Stimulated activated CD4-positive, alpha-beta T cell treated with anti-CD3 and anti-CD28 coated beads, Interleukin-4, amount 100 ng/mL, for 4 hours (primary cell): ENCODE data around the gene TMEM91.
"Not testable (repeated sequence)": the region's sequence is repeated elsewhere in the genome, so short reads cannot be mapped to it uniquely, and the experiment has no call there.

Experiments used
- DNase-seq, 2 experiments: peaks; one replicate each; pipeline ENCODE4 v3.0.0-alpha.2; 2020

TMEM91 gene

GRCh38 chr19:41353466-41354342 is 22.6 kb upstream of the TMEM91 start, which contains the start of gene TGFB1:
TSS of gene TGFB1 (minus strand) at chr19:41353922. CDS start at chr19:41353044, 878 bp downstream.
- peak; percentile 94 for DNase-seq

- DNase-seq, result no peak
Observed at GRCh38 chr19:41354343-41354953, 21.9 kb upstream of the TMEM91 start.

GRCh38 chr19:41355035-41355434 is 21.3 kb upstream of the TMEM91 start:
- DNase-seq, result no peak

- no peak for DNase-seq
Observed at GRCh38 chr19:41355802-41356201, 20.5 kb upstream of the TMEM91 start.

- DNase-seq, result peak in 1 of 2 experiments; percentile 59
Observed at GRCh38 chr19:41356984-41357739, 19.2 kb upstream of the TMEM91 start.

- DNase-seq, result no peak
Observed at GRCh38 chr19:41357746-41358145, 18.6 kb upstream of the TMEM91 start.

GRCh38 chr19:41359741-41360140 is 16.6 kb upstream of the TMEM91 start:
- DNase-seq, result no peak

GRCh38 chr19:41362143-41362847 is 14.0 kb upstream of the TMEM91 start:
- DNase-seq, result no peak

GRCh38 chr19:41363371-41363752 is 13.0 kb upstream of the TMEM91 start:
- no peak for DNase-seq

- peak; percentile 93 to 98 for DNase-seq
Observed at GRCh38 chr19:41363753-41364523, 12.4 kb upstream of the TMEM91 start, which contains the start of gene B9D2. TSS of gene B9D2 (minus strand) at chr19:41364149. CDS start at chr19:41363519, 630 bp downstream.

- DNase-seq, result no peak
Observed at GRCh38 chr19:41364524-41365391, 11.6 kb upstream of the TMEM91 start.

GRCh38 chr19:41366089-41366488 is 10.2 kb upstream of the TMEM91 start:
- DNase-seq, result no peak

- DNase-seq, result no peak
Observed at GRCh38 chr19:41367848-41368301, 8.5 kb upstream of the TMEM91 start.

- DNase-seq, result no peak
Observed at GRCh38 chr19:41369769-41370168, 6.6 kb upstream of the TMEM91 start.

- DNase-seq, result not testable (repeated sequence)
Observed at GRCh38 chr19:41371119-41371518, 5.2 kb upstream of the TMEM91 start.

- no peak for DNase-seq
Observed at GRCh38 chr19:41371541-41371940, 4.8 kb upstream of the TMEM91 start.

GRCh38 chr19:41372501-41372900 is 3.8 kb upstream of the TMEM91 start:
- no peak for DNase-seq

- DNase-seq, result no peak
Observed at GRCh38 chr19:41373993-41374392, 2.3 kb upstream of the TMEM91 start.

- DNase-seq, result peak in 1 of 2 experiments; percentile 81
Observed at GRCh38 chr19:41376998-41377365, 649 bp downstream of the TMEM91 start.

GRCh38 chr19:41377977-41378709 is 1.8 kb downstream of the TMEM91 start:
- no peak for DNase-seq
